WTC11 (cell line): ENCODE results near the gene SPC24. TPM values are rescaled to one million over a fixed set of nuclear protein-coding genes. Genes with fewer than 3 reads are reported as not detected.

Source experiments
- ATAC-seq: fragments of 200-7000 bp; cut with Tn5 transposase; 2 replicates; pipeline ENCODE4 v1.10.0; 2021; ENCODE audit warnings: mild to moderate bottlenecking, moderate library complexity
- CTCF ChIA-PET: fragments of 300-600 bp; sonication (Branson Sonifier 250); formaldehyde crosslinking; loops from one replicate; lab custom pipeline; 2021; ENCODE audit warnings: antibody characterized with exemption; lab: Charles Lee
- POLR2A ChIA-PET: fragments of 350-600 bp; sonication (Branson Sonifier 250); formaldehyde crosslinking; loops from one replicate; lab custom pipeline; 2021; ENCODE audit warnings: antibody characterized with exemption; lab: Charles Lee
- DNase-seq: peaks from one replicate; pipeline ENCODE4 v3.0.0; 2021; ENCODE audit warnings: low spot score
- H3K27ac Mint-ChIP-seq: 2 replicates; pipeline ENCODE4 v1.8.0; 2021; ENCODE audit warnings: mixed read lengths
- H3K27me3 Mint-ChIP-seq: 2 replicates; pipeline ENCODE4 v1.8.0; 2021; ENCODE audit warnings: low read depth, mild to moderate bottlenecking, moderate library complexity, mixed read lengths
- H3K36me3 Mint-ChIP-seq: 2 replicates; pipeline ENCODE4 v1.8.0; 2021; ENCODE audit warnings: mixed read lengths
- H3K4me1 Mint-ChIP-seq: 2 replicates; pipeline ENCODE4 v1.8.0; 2022; ENCODE audit warnings: mixed read lengths
- H3K4me3 Mint-ChIP-seq: 2 replicates; pipeline ENCODE4 v1.8.0; 2021; ENCODE audit warnings: mild to moderate bottlenecking, moderate library complexity, mixed read lengths
- H3K9me3 Mint-ChIP-seq: 2 replicates; pipeline ENCODE4 v1.8.0; 2021; ENCODE audit warnings: mixed read lengths
- CREB1 ChIP-seq: sonication (generic); formaldehyde crosslinking; IDR thresholded peaks from 2 replicates; pipeline ENCODE4 v1.8.0; 2023; ENCODE audit warnings: mild to moderate bottlenecking, missing genetic modification reagents
- CREM ChIP-seq: sonication (generic); formaldehyde crosslinking; IDR thresholded peaks from 2 replicates; pipeline ENCODE4 v1.8.1; 2022; ENCODE audit warnings: mild to moderate bottlenecking, missing genetic modification reagents, moderate library complexity
- E2F5 ChIP-seq: sonication (generic); formaldehyde crosslinking; IDR thresholded peaks from 2 replicates; pipeline ENCODE4 v1.8.1; 2022; ENCODE audit warnings: mild to moderate bottlenecking, moderate library complexity, missing genetic modification reagents
- EMX1 ChIP-seq: fragments of 250-450 bp; sonication (Bioruptor Pico); IDR thresholded peaks from 2 replicates; pipeline ENCODE4 v1.8.0; 2021; ENCODE audit warnings: mild to moderate bottlenecking
- GABPB1 ChIP-seq: sonication (generic); formaldehyde crosslinking; IDR thresholded peaks from 2 replicates; pipeline ENCODE4 v1.8.1; 2023; ENCODE audit warnings: mild to moderate bottlenecking, missing genetic modification reagents
- JUN ChIP-seq: sonication (generic); formaldehyde crosslinking; IDR thresholded peaks from 2 replicates; pipeline ENCODE4 v1.8.0; 2023; ENCODE audit warnings: mild to moderate bottlenecking, missing genetic modification reagents
- NR3C1 ChIP-seq: sonication (generic); formaldehyde crosslinking; conservative IDR thresholded peaks from 2 replicates; pipeline ENCODE4 v1.8.1; 2023; ENCODE audit warnings: low read depth, mild to moderate bottlenecking, missing genetic modification reagents
- RELA ChIP-seq: sonication (generic); formaldehyde crosslinking; IDR thresholded peaks from 2 replicates; pipeline ENCODE4 v1.8.1; 2022; ENCODE audit warnings: missing genetic modification reagents, mild to moderate bottlenecking, borderline replicate concordance
- SMAD4 ChIP-seq: sonication (generic); formaldehyde crosslinking; IDR thresholded peaks from 2 replicates; pipeline ENCODE4 v1.8.0; 2022; ENCODE audit warnings: mild to moderate bottlenecking, missing genetic modification reagents
- SOX15 ChIP-seq: fragments of 250-450 bp; sonication (Bioruptor Pico); IDR thresholded peaks from 2 replicates; pipeline ENCODE4 v1.9.0; 2021; ENCODE audit warnings: mild to moderate bottlenecking
- TCF7 ChIP-seq: sonication (generic); formaldehyde crosslinking; IDR thresholded peaks from 2 replicates; pipeline ENCODE4 v1.8.0; 2022; ENCODE audit warnings: mild to moderate bottlenecking, low read depth, missing genetic modification reagents, moderate library complexity
- TEAD1 ChIP-seq: sonication (generic); formaldehyde crosslinking; IDR thresholded peaks from 2 replicates; pipeline ENCODE4 v1.8.0; 2022; ENCODE audit warnings: mild to moderate bottlenecking, missing genetic modification reagents
- ZNF396 ChIP-seq: fragments of 250-450 bp; sonication (Bioruptor Pico); IDR thresholded peaks from 2 replicates; pipeline ENCODE4 v1.8.0; 2021; ENCODE audit warnings: mild to moderate bottlenecking, moderate library complexity, borderline replicate concordance
- total RNA-seq: library from RNA; stranded (reverse); gene quantifications from 3 replicates; pipeline ENCODE4 v1.2.3, GENCODE V29; 2021
- TF ChIP-seq, protein P1 (sequence below): fragments of 250-450 bp; sonication (Bioruptor Pico); conservative IDR thresholded peaks from 2 replicates; pipeline ENCODE4 v1.9.0; 2021; ENCODE audit warnings: mild to moderate bottlenecking
- TF ChIP-seq, protein P2 (sequence below): sonication (generic); formaldehyde crosslinking; IDR thresholded peaks from 2 replicates; pipeline ENCODE4 v1.8.1; 2023; ENCODE audit warnings: mild to moderate bottlenecking, missing genetic modification reagents
- TF ChIP-seq, protein P3 (sequence below): fragments of 250-450 bp; sonication (Bioruptor Pico); IDR thresholded peaks from 2 replicates; pipeline ENCODE4 v1.9.0; 2021; ENCODE audit warnings: mild to moderate bottlenecking
- TF ChIP-seq, protein P4 (sequence below): sonication (generic); formaldehyde crosslinking; IDR thresholded peaks from 2 replicates; pipeline ENCODE4 v1.8.0; 2022; ENCODE audit warnings: mild to moderate bottlenecking, missing genetic modification reagents
- TF ChIP-seq, protein P5 (sequence below): sonication (generic); formaldehyde crosslinking; IDR thresholded peaks from 2 replicates; pipeline ENCODE4 v1.8.0; 2022; ENCODE audit warnings: missing genetic modification reagents
- TF ChIP-seq, protein P6 (sequence below): sonication (generic); formaldehyde crosslinking; conservative IDR thresholded peaks from 2 replicates; pipeline ENCODE4 v1.8.1; 2023; ENCODE audit warnings: mild to moderate bottlenecking, low read depth, missing genetic modification reagents, moderate library complexity

Gene SPC24
- total RNA-seq, 1 experiment from 2014 or later = 62.2 TPM

DNA sequence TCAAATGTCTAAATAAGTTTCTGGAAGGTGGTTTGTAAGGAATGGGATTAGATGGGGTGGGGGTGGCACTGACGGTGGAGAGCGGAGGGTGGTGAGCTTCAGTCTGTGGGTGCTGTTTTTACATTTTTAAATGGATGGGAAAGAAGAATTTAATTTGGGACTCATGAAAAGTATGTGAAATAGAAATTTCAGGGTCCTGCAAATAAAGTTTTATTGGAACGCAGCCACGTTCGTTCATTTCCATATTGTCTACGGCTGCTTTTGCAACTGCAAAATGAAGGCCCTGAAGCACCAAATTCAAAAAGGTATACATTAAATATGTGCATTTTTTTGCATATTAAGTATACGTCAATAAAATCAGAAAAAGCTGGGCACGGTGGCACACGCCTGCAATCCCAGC lies 31.9 kb upstream of the SPC24 start:
- no peaks in the 10 kb centered on the region; the same call in 1 of the 2 replicates for H3K4me1 Mint-ChIP-seq
- DNase-seq = no peak
- no peak overlapping the region for H3K4me3 Mint-ChIP-seq
- CTCF ChIA-PET = interaction anchor here (0.7 kb wide), 1 partner anchor 106 kb away, joined by 3 read pairs; no protein-coding TSS in a partner anchor
- no peak overlapping the region for H3K27ac Mint-ChIP-seq
- TF ChIP-seq, protein P1, sequence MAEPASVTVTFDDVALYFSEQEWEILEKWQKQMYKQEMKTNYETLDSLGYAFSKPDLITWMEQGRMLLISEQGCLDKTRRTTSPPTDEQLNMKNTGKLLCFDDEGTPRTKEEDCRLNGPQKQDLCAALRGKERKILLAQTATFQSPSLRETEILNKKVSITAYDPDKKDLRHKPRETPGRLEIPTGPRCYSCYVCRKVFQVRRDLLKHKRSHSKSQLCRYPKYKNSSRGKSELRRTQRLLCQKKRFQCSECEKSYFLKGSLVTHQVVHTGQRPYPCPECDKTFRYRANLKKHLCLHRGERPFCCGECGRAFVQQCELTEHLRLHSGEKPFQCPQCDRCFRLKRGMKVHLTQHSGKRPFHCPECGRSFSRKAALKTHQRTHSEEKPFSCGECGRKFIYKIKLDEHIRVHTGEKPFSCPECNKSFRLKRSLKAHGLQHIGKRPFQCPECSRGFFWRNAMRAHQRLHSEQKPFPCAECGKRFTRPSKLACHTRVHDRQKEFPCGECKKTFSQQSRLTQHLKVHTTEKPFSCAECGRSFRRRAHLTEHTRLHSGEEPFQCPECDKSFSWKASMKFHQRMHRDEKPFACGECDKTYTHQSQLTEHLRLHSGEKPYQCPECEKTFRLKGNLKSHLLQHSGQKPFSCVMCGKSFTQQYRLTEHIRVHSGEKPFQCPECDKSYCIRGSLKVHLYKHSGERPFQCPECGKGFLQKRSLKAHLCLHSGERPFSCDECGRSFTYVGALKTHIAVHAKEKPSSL (CRISPR knock-in tag) = no peak
- no peak for TF ChIP-seq RELA (CRISPR knock-in tag)
- TF ChIP-seq SMAD4 (CRISPR knock-in tag) = no peak
- no peak for TF ChIP-seq TEAD1 (CRISPR knock-in tag)
- H3K27me3 Mint-ChIP-seq = no peaks in the 10 kb centered on the region
- ATAC-seq = no peak
- H3K36me3 Mint-ChIP-seq = peaks cover 14% of the 10 kb centered on the region; the same call in 1 of the 2 replicates
- H3K9me3 Mint-ChIP-seq = peaks cover 5% of the 10 kb centered on the region; the same call in 1 of the 2 replicates
- POLR2A ChIA-PET = no interaction called here

- Mint-ChIP-seq H3K4me3 (no peak overlapping the region), H3K27me3 (no peaks in the 10 kb centered on the region), H3K27ac (no peak overlapping the region), H3K9me3 (peaks cover 5% of the 10 kb centered on the region; the same call in 1 of the 2 replicates), H3K4me1 (peaks cover 9% of the 10 kb centered on the region), H3K36me3 (0 out of 2 replicates have a peak, but pooled peaks cover 3% of the 10 kb centered on the region)
- DNase-seq = no peak
- ATAC-seq = no peak
- ChIA-PET CTCF (interaction anchor here (0.7 kb wide), 1 partner anchor 79 kb away, joined by 3 read pairs; the partner anchor contains the start of gene DOCK6), POLR2A (interaction anchor here (0.6 kb wide), 1 partner anchor 157 kb away, joined by 3 read pairs; no protein-coding TSS in a partner anchor)
- no peak for TF ChIP-seq EMX1 (CRISPR knock-in tag)
- TF ChIP-seq GABPB1 (CRISPR knock-in tag) = no peak
- TF ChIP-seq SOX15 (CRISPR knock-in tag) = no peak
- TF ChIP-seq, protein P2, sequence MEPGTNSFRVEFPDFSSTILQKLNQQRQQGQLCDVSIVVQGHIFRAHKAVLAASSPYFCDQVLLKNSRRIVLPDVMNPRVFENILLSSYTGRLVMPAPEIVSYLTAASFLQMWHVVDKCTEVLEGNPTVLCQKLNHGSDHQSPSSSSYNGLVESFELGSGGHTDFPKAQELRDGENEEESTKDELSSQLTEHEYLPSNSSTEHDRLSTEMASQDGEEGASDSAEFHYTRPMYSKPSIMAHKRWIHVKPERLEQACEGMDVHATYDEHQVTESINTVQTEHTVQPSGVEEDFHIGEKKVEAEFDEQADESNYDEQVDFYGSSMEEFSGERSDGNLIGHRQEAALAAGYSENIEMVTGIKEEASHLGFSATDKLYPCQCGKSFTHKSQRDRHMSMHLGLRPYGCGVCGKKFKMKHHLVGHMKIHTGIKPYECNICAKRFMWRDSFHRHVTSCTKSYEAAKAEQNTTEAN = no peak
- no peak for TF ChIP-seq TEAD1 (CRISPR knock-in tag)
- TF ChIP-seq CREB1 (CRISPR knock-in tag) = no peak
- TF ChIP-seq ZNF396 (CRISPR knock-in tag) = no peak
- TF ChIP-seq, protein P3, sequence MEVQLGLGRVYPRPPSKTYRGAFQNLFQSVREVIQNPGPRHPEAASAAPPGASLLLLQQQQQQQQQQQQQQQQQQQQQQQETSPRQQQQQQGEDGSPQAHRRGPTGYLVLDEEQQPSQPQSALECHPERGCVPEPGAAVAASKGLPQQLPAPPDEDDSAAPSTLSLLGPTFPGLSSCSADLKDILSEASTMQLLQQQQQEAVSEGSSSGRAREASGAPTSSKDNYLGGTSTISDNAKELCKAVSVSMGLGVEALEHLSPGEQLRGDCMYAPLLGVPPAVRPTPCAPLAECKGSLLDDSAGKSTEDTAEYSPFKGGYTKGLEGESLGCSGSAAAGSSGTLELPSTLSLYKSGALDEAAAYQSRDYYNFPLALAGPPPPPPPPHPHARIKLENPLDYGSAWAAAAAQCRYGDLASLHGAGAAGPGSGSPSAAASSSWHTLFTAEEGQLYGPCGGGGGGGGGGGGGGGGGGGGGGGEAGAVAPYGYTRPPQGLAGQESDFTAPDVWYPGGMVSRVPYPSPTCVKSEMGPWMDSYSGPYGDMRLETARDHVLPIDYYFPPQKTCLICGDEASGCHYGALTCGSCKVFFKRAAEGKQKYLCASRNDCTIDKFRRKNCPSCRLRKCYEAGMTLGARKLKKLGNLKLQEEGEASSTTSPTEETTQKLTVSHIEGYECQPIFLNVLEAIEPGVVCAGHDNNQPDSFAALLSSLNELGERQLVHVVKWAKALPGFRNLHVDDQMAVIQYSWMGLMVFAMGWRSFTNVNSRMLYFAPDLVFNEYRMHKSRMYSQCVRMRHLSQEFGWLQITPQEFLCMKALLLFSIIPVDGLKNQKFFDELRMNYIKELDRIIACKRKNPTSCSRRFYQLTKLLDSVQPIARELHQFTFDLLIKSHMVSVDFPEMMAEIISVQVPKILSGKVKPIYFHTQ (CRISPR knock-in tag) = no peak
- TF ChIP-seq, protein P4, sequence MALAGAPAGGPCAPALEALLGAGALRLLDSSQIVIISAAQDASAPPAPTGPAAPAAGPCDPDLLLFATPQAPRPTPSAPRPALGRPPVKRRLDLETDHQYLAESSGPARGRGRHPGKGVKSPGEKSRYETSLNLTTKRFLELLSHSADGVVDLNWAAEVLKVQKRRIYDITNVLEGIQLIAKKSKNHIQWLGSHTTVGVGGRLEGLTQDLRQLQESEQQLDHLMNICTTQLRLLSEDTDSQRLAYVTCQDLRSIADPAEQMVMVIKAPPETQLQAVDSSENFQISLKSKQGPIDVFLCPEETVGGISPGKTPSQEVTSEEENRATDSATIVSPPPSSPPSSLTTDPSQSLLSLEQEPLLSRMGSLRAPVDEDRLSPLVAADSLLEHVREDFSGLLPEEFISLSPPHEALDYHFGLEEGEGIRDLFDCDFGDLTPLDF (CRISPR knock-in tag) = no peak
- TF ChIP-seq, protein P5, sequence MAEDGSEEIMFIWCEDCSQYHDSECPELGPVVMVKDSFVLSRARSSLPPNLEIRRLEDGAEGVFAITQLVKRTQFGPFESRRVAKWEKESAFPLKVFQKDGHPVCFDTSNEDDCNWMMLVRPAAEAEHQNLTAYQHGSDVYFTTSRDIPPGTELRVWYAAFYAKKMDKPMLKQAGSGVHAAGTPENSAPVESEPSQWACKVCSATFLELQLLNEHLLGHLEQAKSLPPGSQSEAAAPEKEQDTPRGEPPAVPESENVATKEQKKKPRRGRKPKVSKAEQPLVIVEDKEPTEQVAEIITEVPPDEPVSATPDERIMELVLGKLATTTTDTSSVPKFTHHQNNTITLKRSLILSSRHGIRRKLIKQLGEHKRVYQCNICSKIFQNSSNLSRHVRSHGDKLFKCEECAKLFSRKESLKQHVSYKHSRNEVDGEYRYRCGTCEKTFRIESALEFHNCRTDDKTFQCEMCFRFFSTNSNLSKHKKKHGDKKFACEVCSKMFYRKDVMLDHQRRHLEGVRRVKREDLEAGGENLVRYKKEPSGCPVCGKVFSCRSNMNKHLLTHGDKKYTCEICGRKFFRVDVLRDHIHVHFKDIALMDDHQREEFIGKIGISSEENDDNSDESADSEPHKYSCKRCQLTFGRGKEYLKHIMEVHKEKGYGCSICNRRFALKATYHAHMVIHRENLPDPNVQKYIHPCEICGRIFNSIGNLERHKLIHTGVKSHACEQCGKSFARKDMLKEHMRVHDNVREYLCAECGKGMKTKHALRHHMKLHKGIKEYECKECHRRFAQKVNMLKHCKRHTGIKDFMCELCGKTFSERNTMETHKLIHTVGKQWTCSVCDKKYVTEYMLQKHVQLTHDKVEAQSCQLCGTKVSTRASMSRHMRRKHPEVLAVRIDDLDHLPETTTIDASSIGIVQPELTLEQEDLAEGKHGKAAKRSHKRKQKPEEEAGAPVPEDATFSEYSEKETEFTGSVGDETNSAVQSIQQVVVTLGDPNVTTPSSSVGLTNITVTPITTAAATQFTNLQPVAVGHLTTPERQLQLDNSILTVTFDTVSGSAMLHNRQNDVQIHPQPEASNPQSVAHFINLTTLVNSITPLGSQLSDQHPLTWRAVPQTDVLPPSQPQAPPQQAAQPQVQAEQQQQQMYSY (CRISPR knock-in tag) = no peak
- no peak for TF ChIP-seq CREM (CRISPR knock-in tag)
- TF ChIP-seq NR3C1 (CRISPR knock-in tag) = no peak
- no peak for TF ChIP-seq TCF7 (CRISPR knock-in tag)
- TF ChIP-seq JUN = no peak
- TF ChIP-seq, protein P6, sequence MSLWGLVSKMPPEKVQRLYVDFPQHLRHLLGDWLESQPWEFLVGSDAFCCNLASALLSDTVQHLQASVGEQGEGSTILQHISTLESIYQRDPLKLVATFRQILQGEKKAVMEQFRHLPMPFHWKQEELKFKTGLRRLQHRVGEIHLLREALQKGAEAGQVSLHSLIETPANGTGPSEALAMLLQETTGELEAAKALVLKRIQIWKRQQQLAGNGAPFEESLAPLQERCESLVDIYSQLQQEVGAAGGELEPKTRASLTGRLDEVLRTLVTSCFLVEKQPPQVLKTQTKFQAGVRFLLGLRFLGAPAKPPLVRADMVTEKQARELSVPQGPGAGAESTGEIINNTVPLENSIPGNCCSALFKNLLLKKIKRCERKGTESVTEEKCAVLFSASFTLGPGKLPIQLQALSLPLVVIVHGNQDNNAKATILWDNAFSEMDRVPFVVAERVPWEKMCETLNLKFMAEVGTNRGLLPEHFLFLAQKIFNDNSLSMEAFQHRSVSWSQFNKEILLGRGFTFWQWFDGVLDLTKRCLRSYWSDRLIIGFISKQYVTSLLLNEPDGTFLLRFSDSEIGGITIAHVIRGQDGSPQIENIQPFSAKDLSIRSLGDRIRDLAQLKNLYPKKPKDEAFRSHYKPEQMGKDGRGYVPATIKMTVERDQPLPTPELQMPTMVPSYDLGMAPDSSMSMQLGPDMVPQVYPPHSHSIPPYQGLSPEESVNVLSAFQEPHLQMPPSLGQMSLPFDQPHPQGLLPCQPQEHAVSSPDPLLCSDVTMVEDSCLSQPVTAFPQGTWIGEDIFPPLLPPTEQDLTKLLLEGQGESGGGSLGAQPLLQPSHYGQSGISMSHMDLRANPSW (CRISPR knock-in tag) = no peak
- TF ChIP-seq E2F5 = no peak
Measured at GRCh38 chr19:11182994-11183393, 27.4 kb upstream of the SPC24 start.
